Tibial nerve (tissue), 4 donors: ENCODE results near the gene EFCAB14. TPM values are rescaled to one million over a fixed set of nuclear protein-coding genes. Genes with fewer than 3 reads are reported as not detected.

Source experiments
- DNase-seq, 2 donors: peaks; one replicate each; pipeline ENCODE4 v3.0.0-alpha.2; 2019; ENCODE audit warnings: low spot score in 2 of 2
- H3K27ac ChIP-seq, 4 donors: fragments of 200-600 bp; sonication (generic) in 3 of 4; one replicate each; pipeline ENCODE4 v1.5.1; 2017 to 2019; ENCODE audit warnings: mild to moderate bottlenecking in 1 of 4
- H3K27me3 ChIP-seq, 2 donors: fragments of 200-600 bp; sonication (generic) in 1 of 2; one replicate each; pipeline versions ENCODE4 v1.5.1 to v1.6.0; 2017 to 2019
- H3K36me3 ChIP-seq, 3 donors: fragments of 200-600 bp; sonication (generic); one replicate each; pipeline ENCODE4 v1.5.1; 2018 to 2019
- H3K4me1 ChIP-seq, 4 donors: fragments of 200-600 bp; sonication (generic) in 3 of 4; one replicate each; pipeline ENCODE4 v1.5.1; 2017 to 2019
- H3K4me3 ChIP-seq, 4 donors: fragments of 200-600 bp; sonication (generic) in 3 of 4; one replicate each; pipeline ENCODE4 v1.5.1; 2017 to 2019; ENCODE audit warnings: mild to moderate bottlenecking in 1 of 4, moderate library complexity in 1 of 4
- H3K9me3 ChIP-seq, 4 donors: fragments of 200-600 bp; sonication (generic) in 3 of 4; one replicate each; pipeline ENCODE4 v1.5.1; 2017 to 2019
- EP300 ChIP-seq, 2 donors: sonication (generic); formaldehyde crosslinking; IDR thresholded peaks; one replicate each; pipeline ENCODE4 v1.6.1; 2017; ENCODE audit warnings: antibody characterized with exemption in 2 of 2, mild to moderate bottlenecking in 1 of 2
- POLR2A ChIP-seq, 2 donors: fragments of 450-650 bp; IDR thresholded peaks; one replicate each; pipeline ENCODE4 v1.6.1; 2017; ENCODE audit warnings: antibody characterized with exemption in 2 of 2, mild to moderate bottlenecking in 2 of 2, moderate library complexity in 2 of 2
- WGBS, 2 donors: methylation state at CpG; one replicate each; pipeline ENCODE4 v1.1.5; 2018; 5-methylcytosine and 5-hydroxymethylcytosine counted together
- total RNA-seq, 4 donors: library from RNA; depleted of rRNA; stranded (reverse); fragments of >200 nt; gene quantifications; one replicate each; pipeline ENCODE4 v1.1.0, GENCODE V29; 2016
- TF ChIP-seq, protein P1 (sequence below), 5 experiments: fragments of 200-600 bp in 3 of 5; fragments of 450-650 bp in 2 of 5; sonication (generic) in 3 of 5; IDR thresholded peaks; one replicate each; pipeline ENCODE4 v1.5.1; 2016 to 2019; ENCODE audit warnings: antibody characterized with exemption in 5 of 5, mild to moderate bottlenecking in 3 of 5, moderate library complexity in 2 of 5

The EFCAB14 gene
- total RNA-seq, 4 donors from 2014 or later = 81.0 to 106 (median 97.0) TPM

DNA sequence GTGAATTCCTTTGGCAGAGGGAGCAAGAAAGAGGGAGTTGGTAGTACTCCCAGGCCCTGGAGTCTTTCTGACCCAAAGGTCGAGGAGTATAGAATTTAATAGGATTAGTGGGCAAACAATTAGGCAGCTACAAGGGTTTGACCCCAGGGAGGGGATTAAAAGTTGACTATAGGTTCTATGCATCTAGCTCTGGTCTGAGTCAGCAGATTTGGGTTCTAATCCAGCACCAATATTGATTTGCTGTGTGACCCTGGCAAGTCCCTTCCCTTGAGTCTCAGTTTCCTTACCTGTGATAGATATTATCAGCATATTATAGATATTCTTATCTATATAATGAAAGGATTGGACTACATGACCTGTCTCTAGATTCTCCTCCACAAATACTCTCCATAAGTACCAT is 35.1 kb upstream of the EFCAB14 start:
- Histone ChIP-seq H3K4me1 (peaks cover 0 to 27% (median 0%) of the 10 kb centered on the region in 4 donors), H3K9me3 (no peaks in the 10 kb centered on the region), H3K4me3 (no peak overlapping the region), H3K27ac (no peak overlapping the region), H3K36me3 (no peaks in the 10 kb centered on the region), H3K27me3 (no peaks in the 10 kb centered on the region)
- WGBS, 2 donors = 64 to 83% methylated on average over 1 of the region's 1 CpG
- DNase-seq = no peak
- TF ChIP-seq EP300 (IDR thresholded peaks at IDR 0.05) (no peak), POLR2A (IDR thresholded peaks at IDR 0.05) (no peak)
- TF ChIP-seq, protein P1, sequence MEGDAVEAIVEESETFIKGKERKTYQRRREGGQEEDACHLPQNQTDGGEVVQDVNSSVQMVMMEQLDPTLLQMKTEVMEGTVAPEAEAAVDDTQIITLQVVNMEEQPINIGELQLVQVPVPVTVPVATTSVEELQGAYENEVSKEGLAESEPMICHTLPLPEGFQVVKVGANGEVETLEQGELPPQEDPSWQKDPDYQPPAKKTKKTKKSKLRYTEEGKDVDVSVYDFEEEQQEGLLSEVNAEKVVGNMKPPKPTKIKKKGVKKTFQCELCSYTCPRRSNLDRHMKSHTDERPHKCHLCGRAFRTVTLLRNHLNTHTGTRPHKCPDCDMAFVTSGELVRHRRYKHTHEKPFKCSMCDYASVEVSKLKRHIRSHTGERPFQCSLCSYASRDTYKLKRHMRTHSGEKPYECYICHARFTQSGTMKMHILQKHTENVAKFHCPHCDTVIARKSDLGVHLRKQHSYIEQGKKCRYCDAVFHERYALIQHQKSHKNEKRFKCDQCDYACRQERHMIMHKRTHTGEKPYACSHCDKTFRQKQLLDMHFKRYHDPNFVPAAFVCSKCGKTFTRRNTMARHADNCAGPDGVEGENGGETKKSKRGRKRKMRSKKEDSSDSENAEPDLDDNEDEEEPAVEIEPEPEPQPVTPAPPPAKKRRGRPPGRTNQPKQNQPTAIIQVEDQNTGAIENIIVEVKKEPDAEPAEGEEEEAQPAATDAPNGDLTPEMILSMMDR (IDR thresholded peaks at IDR 0.05) = no peak

DNA sequence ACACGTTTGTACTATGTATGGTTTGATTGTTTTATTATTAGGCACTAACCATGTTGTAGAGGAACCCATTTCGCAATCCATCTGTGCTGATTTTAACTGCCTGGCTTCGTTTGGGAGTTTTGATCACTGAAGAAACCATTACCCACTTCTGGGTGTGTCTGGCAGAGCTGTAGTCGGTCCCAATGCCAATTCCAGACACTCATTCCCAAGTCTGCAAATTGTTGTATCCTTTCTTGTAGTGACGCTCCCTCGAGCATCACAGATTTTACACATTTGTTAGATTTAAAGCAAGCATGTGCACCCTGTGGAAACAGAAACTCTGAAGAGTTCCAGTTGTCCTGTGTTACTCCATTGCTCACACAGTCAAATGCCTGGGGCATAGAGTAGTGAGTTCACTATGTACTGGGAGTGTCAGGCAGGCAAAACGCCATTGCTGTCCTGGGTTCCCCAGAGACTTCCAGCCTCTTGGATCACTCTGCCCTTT is 31.0 kb upstream of the EFCAB14 start:
- no peaks in the 10 kb centered on the region for H3K27me3 ChIP-seq
- TF ChIP-seq POLR2A (IDR thresholded peaks at IDR 0.05) (no peak), EP300 (IDR thresholded peaks at IDR 0.05) (peak; percentile 51 to 73)
- 38 to 44% methylated on average over 7 of the region's 7 CpGs for WGBS, 2 donors
- peaks cover 0 to 29% (median 0%) of the 10 kb centered on the region in 4 donors for H3K4me1 ChIP-seq
- H3K36me3 ChIP-seq = no peaks in the 10 kb centered on the region
- no peak overlapping the region for H3K4me3 ChIP-seq
- H3K27ac ChIP-seq = peak overlapping the region; percentile 4 to 84 (median 48)
- H3K9me3 ChIP-seq = no peaks in the 10 kb centered on the region
- DNase-seq = peak; percentile 59 to 61

DNA sequence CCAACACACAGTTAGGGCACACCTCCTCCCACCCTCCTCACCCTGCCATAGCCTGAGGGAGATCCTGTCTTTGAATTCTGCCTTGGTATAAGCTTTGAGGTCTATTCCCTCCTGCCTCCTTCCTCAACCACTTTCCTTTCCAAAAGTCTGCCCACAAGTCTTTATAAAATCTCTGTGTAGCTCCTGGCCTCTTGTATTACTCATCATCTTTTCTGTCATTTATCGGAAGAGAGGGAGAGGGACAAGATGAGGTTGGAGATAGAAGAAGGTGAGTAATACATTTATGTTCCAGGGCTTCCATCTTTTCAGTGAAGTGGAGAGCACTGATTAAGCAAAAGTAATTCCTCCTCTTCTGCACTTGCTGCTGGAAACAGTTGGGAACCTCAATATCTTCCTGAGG is 30.5 kb upstream of the EFCAB14 start:
- no peak for DNase-seq
- Histone ChIP-seq H3K27ac (peak overlapping the region; percentile 4 to 84 (median 41)), H3K9me3 (no peaks in the 10 kb centered on the region), H3K27me3 (no peaks in the 10 kb centered on the region), H3K36me3 (no peaks in the 10 kb centered on the region), H3K4me1 (peaks cover 0 to 29% (median 0%) of the 10 kb centered on the region in 4 donors), H3K4me3 (no peak overlapping the region)
- TF ChIP-seq, protein P1 (IDR thresholded peaks at IDR 0.05) = no peak
- TF ChIP-seq EP300 (IDR thresholded peaks at IDR 0.05) (no peak), POLR2A (IDR thresholded peaks at IDR 0.05) (no peak)
- WGBS, 2 donors = 68 to 90% methylated on average over 1 of the region's 1 CpG

DNA sequence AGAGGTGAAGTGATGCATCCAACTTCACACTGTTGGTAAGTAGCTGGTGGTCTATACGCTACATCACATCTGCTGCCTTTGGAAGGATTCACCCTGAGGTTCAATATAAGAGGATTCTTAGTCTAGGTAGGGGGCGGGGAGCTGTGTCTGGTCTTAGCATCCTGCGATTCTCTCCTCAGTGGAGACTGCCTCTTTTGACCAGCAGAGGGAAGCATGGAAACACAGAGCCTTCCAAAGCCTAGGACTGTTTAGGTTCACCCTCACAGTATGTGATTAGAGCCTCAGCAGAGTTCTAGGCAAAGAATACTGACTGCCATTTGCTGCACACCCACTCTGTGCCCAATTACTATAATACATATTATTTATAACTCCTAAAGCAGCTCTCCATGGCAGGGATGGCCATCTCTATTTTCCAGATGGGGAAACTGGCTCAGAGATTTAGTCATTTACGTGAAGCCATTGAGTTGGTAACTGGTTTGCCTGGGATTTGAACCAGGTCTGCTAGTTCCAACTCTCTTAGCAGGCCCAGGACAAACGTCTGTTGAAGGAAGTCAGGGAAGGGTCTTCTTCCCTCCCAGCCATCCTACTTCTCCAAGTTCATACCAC is 28.9 kb upstream of the EFCAB14 start:
- no peaks in the 10 kb centered on the region for H3K9me3 ChIP-seq
- H3K4me1 ChIP-seq = peaks cover 0 to 29% (median 0%) of the 10 kb centered on the region in 4 donors
- TF ChIP-seq, protein P1 (IDR thresholded peaks at IDR 0.05) = peak; percentile 36 to 80 (median 60)
- peak in 1 of 2 donors; percentile 16 for TF ChIP-seq EP300 (IDR thresholded peaks at IDR 0.05)
- TF ChIP-seq POLR2A (IDR thresholded peaks at IDR 0.05) = no peak
- no peak overlapping the region for H3K27ac ChIP-seq
- H3K4me3 ChIP-seq = no peak overlapping the region
- H3K27me3 ChIP-seq = no peaks in the 10 kb centered on the region
- 28% methylated on average over 5 of the region's 5 CpGs for WGBS, 2 donors
- DNase-seq = peak in 1 of 2 donors; percentile 78
- no peaks in the 10 kb centered on the region for H3K36me3 ChIP-seq

DNA sequence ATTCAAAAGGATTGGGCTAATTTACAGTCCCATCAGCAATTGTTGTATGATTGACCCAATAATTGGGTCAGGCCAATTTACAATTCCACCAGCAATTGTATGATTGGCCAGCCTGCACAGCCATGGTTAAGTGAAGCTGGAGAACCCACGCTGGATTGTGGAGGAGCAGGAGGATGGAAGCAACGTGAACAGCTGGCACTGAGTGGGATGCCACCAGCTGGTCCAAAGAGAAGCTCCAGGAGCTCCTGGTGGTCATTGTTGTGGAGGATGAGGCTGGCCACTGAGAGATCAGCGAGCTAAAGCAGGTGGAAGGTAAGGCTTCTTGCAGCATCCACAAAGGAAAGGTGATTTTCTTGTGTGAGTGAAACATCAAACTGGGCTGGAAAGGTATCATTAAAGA is 23.2 kb upstream of the EFCAB14 start:
- H3K4me3 ChIP-seq = no peak overlapping the region
- DNase-seq = no peak
- no peaks in the 10 kb centered on the region for H3K4me1 ChIP-seq
- H3K27me3 ChIP-seq = no peaks in the 10 kb centered on the region
- WGBS, 2 donors = 56 to 63% methylated on average over 3 of the region's 3 CpGs
- TF ChIP-seq POLR2A (IDR thresholded peaks at IDR 0.05) (no peak), EP300 (IDR thresholded peaks at IDR 0.05) (no peak)
- TF ChIP-seq, protein P1 (IDR thresholded peaks at IDR 0.05) = no peak
- no peak overlapping the region for H3K27ac ChIP-seq
- no peaks in the 10 kb centered on the region for H3K9me3 ChIP-seq
- no peaks in the 10 kb centered on the region for H3K36me3 ChIP-seq
